H9 (cell line): ENCODE measurements around the gene AMIGO3. TPM values are rescaled to one million over a fixed set of nuclear protein-coding genes. Genes with fewer than 3 reads are reported as not detected.

Experiments
- DNase-seq: peaks from one replicate; pipeline ENCODE4 v3.0.0-alpha.2; 2017
- H2AFZ ChIP-seq: one replicate; pipeline ENCODE4 v1.6.1; 2013; ENCODE audit warnings: mild to moderate bottlenecking, low read length, control low read depth, moderate library complexity
- H2AK5ac ChIP-seq: 2 replicates; pipeline ENCODE4 v1.6.1; 2013; ENCODE audit warnings: low read length, control low read depth, mixed read lengths; ENCODE audit not compliant: insufficient read length
- H2BK120ac ChIP-seq: one replicate; pipeline ENCODE4 v1.6.1; 2013; ENCODE audit warnings: low read depth, mild to moderate bottlenecking, low read length, control low read depth, inconsistent platforms; ENCODE audit not compliant: poor library complexity, severe bottlenecking
- H2BK12ac ChIP-seq: 2 replicates; pipeline ENCODE4 v1.6.1; 2013; ENCODE audit warnings: low read length, control low read depth, mixed read lengths, low read depth; ENCODE audit not compliant: insufficient read length
- H2BK15ac ChIP-seq: 2 replicates; pipeline ENCODE4 v1.6.1; 2013; ENCODE audit warnings: low read depth, low read length, control low read depth
- H2BK20ac ChIP-seq: one replicate; pipeline ENCODE4 v1.6.1; 2013; ENCODE audit warnings: low read depth, mild to moderate bottlenecking, low read length, control low read depth, inconsistent platforms; ENCODE audit not compliant: poor library complexity, severe bottlenecking
- H2BK5ac ChIP-seq: 2 replicates; pipeline ENCODE4 v1.6.1; 2013; ENCODE audit warnings: low read length, control low read depth, mixed read lengths; ENCODE audit not compliant: insufficient read length
- H3K14ac ChIP-seq: 2 replicates; pipeline ENCODE4 v1.6.1; 2013; ENCODE audit warnings: low read length, control low read depth; ENCODE audit not compliant: insufficient read depth
- H3K18ac ChIP-seq: 2 replicates; pipeline ENCODE4 v1.6.1; 2013; ENCODE audit warnings: low read depth, mild to moderate bottlenecking, mixed read lengths, low read length, control low read depth; ENCODE audit not compliant: insufficient read length
- H3K23ac ChIP-seq: 2 replicates; pipeline ENCODE4 v1.6.1; 2013; ENCODE audit warnings: low read length, control low read depth, mixed read lengths, low read depth; ENCODE audit not compliant: insufficient read length
- H3K23me2 ChIP-seq: 2 replicates; pipeline ENCODE4 v1.6.1; 2013; ENCODE audit warnings: low read depth, mild to moderate bottlenecking, mixed read lengths, low read length, control low read depth; ENCODE audit not compliant: insufficient read length, poor library complexity, severe bottlenecking
- H3K27ac ChIP-seq: 2 replicates; pipeline ENCODE4 v1.5.1; 2013; ENCODE audit warnings: low read length, control low read depth, mixed read lengths, low read depth; ENCODE audit not compliant: insufficient read length
- H3K27me3 ChIP-seq: 2 replicates; pipeline ENCODE4 v1.6.1; 2013; ENCODE audit warnings: low read length, control low read depth, inconsistent platforms; ENCODE audit not compliant: insufficient read depth
- H3K4ac ChIP-seq: 2 replicates; pipeline ENCODE4 v1.6.1; 2013; ENCODE audit warnings: low read depth, mild to moderate bottlenecking, control low read depth, inconsistent platforms, low read length, moderate library complexity
- H3K4me1 ChIP-seq: 2 replicates; pipeline ENCODE4 v1.6.1; 2013; ENCODE audit warnings: low read length, control low read depth, inconsistent platforms; ENCODE audit not compliant: insufficient read depth
- H3K4me2 ChIP-seq: 2 replicates; pipeline ENCODE4 v1.6.1; 2013; ENCODE audit warnings: low read length, control low read depth, mixed read lengths; ENCODE audit not compliant: insufficient read length, insufficient read depth
- H3K56ac ChIP-seq: 2 replicates; pipeline ENCODE4 v1.6.1; 2013; ENCODE audit warnings: low read depth, mild to moderate bottlenecking, mixed read lengths, low read length, control low read depth; ENCODE audit not compliant: insufficient read length
- H3K79me1 ChIP-seq: 2 replicates; pipeline ENCODE4 v1.6.1; 2013; ENCODE audit warnings: low read depth, mild to moderate bottlenecking, moderate library complexity, low read length, control low read depth, inconsistent platforms; ENCODE audit not compliant: insufficient read depth, poor library complexity, severe bottlenecking
- H3K79me2 ChIP-seq: 2 replicates; pipeline ENCODE4 v1.6.1; 2013; ENCODE audit warnings: low read length, control low read depth, inconsistent platforms; ENCODE audit not compliant: insufficient read depth
- H3K9ac ChIP-seq: 2 replicates; pipeline ENCODE4 v1.6.1; 2013; ENCODE audit warnings: low read length, control low read depth, mixed read lengths; ENCODE audit not compliant: insufficient read length; ENCODE audit errors: extremely low read depth
- H3K9me3 ChIP-seq: one replicate; pipeline ENCODE4 v1.6.1; 2013; ENCODE audit warnings: low read depth, low read length, inconsistent platforms; ENCODE audit not compliant: control insufficient read depth
- H3T11ph ChIP-seq: one replicate; pipeline ENCODE4 v1.6.1; 2013; ENCODE audit warnings: mild to moderate bottlenecking, low read length, control low read depth, inconsistent platforms
- H4K20me1 ChIP-seq: one replicate; pipeline ENCODE4 v1.6.1; 2013; ENCODE audit not compliant: control insufficient read depth, insufficient read length, insufficient read depth
- H4K5ac ChIP-seq: 2 replicates; pipeline ENCODE4 v1.6.1; 2013; ENCODE audit warnings: low read depth, mild to moderate bottlenecking, mixed read lengths, low read length, control low read depth; ENCODE audit not compliant: insufficient read length
- H4K8ac ChIP-seq: replicated peaks from 2 replicates; pipeline ENCODE4 v1.6.1; 2013; ENCODE audit warnings: low read length, control low read depth, mixed read lengths, low read depth; ENCODE audit not compliant: insufficient read length
- H4K91ac ChIP-seq: 2 replicates; pipeline ENCODE4 v1.6.1; 2013; ENCODE audit warnings: low read depth, mild to moderate bottlenecking, moderate library complexity, mixed read lengths, low read length, control low read depth; ENCODE audit not compliant: insufficient read length
- H3K27ac Mint-ChIP-seq, 3 experiments: 2 replicates in 2 of 3; 3 replicates in 1 of 3; pipeline ENCODE4 v1.8.0; 2020 to 2021; ENCODE audit warnings: mixed read lengths in 3 of 3, mild to moderate bottlenecking in 1 of 3, moderate library complexity in 1 of 3
- H3K27me3 Mint-ChIP-seq: 2 replicates; pipeline ENCODE4 v1.8.0; 2021; ENCODE audit warnings: low read depth, mild to moderate bottlenecking, moderate library complexity, mixed read lengths
- H3K36me3 Mint-ChIP-seq, 3 experiments: 2 replicates in 2 of 3; 3 replicates in 1 of 3; pipeline ENCODE4 v1.8.0; 2020 to 2021; ENCODE audit warnings: low read depth in 3 of 3, mixed read lengths in 3 of 3; ENCODE audit not compliant: insufficient read depth in 1 of 3
- H3K4me1 Mint-ChIP-seq, 2 experiments: 2 replicates each; pipeline ENCODE4 v1.8.0; 2020; ENCODE audit warnings: mixed read lengths in 2 of 2
- H3K4me3 Mint-ChIP-seq, 2 experiments: 2 replicates in 1 of 2; 3 replicates in 1 of 2; pipeline ENCODE4 v1.8.0; 2020 to 2021; ENCODE audit warnings: mild to moderate bottlenecking in 2 of 2, mixed read lengths in 2 of 2, moderate library complexity in 1 of 2
- H3K9me3 Mint-ChIP-seq, 2 experiments: 2 replicates in 1 of 2; 3 replicates in 1 of 2; pipeline ENCODE4 v1.8.0; 2020; ENCODE audit warnings: mild to moderate bottlenecking in 2 of 2, mixed read lengths in 2 of 2, moderate library complexity in 1 of 2
- CTCF ChIP-seq: fragments of 200-600 bp; sonication (generic); conservative IDR thresholded peaks from 3 replicates; pipeline ENCODE4 v1.8.0; 2021; ENCODE audit warnings: antibody characterized with exemption, mild to moderate bottlenecking
- WGBS: extraction: QIAGEN DNeasy Blood & Tissue Kit; methylation state at CpG from one replicate; pipeline ENCODE4 v1.1.7; 2013; ENCODE audit warnings: missing lambda C conversion rate, low lambda C conversion rate, mixed read lengths; ENCODE audit not compliant: insufficient read length; ENCODE audit errors: extremely low coverage; 5-methylcytosine and 5-hydroxymethylcytosine counted together
- total RNA-seq: library from RNA; stranded (reverse); gene quantifications from 2 replicates; pipeline ENCODE4 v1.2.1, GENCODE V29; 2021

AMIGO3 gene
- total RNA-seq, 1 experiment from 2014 or later = 3.8 TPM

- TF ChIP-seq CTCF = no peak
- Histone ChIP-seq H3K23me2 (no peaks in the 10 kb centered on the region), H3K79me1 (no peaks in the 10 kb centered on the region), H3K23ac (no peak overlapping the region), H3K4me1 (no peaks in the 10 kb centered on the region), H3T11ph (no peak overlapping the region), H2BK20ac (no peak overlapping the region), H4K8ac (no peak overlapping the region), H2AFZ (no peak overlapping the region), H3K56ac (no peak overlapping the region), H3K4me2 (no peak overlapping the region), H3K9me3 (no peaks in the 10 kb centered on the region), H3K27ac (no peak overlapping the region), H3K14ac (no peak overlapping the region), H2BK120ac (no peak overlapping the region), H4K5ac (no peak overlapping the region), H4K20me1 (no peaks in the 10 kb centered on the region), H2BK12ac (no peak overlapping the region), H3K79me2 (0 out of 2 replicates have a peak, but pooled peaks cover 2% of the 10 kb centered on the region), H2BK5ac (no peak overlapping the region), H2AK5ac (no peak overlapping the region), H3K18ac (no peak overlapping the region), H4K91ac (no peak overlapping the region), H3K9ac (no peak overlapping the region), H2BK15ac (no peak overlapping the region), H3K4ac (no peak overlapping the region), H3K27me3 (no peaks in the 10 kb centered on the region; the same call in 1 of the 2 replicates)
- no peaks in the 10 kb centered on the region for H3K27me3 Mint-ChIP-seq
- no peak overlapping the region; a peak in 1 of 7 replicates for H3K27ac Mint-ChIP-seq
- no peak overlapping the region for H3K4me3 Mint-ChIP-seq
- WGBS = no CpG with 5 or more reads among the region's 1 CpG
- H3K4me1 Mint-ChIP-seq = no peaks in the 10 kb centered on the region
- peaks cover 24 to 59% (median 59%) of the 10 kb centered on the region in 3 experiments; a peak in 6 of 7 replicates for H3K36me3 Mint-ChIP-seq
- DNase-seq = no peak
- no peaks in the 10 kb centered on the region; a peak in 1 of 5 replicates for H3K9me3 Mint-ChIP-seq
Measured at GRCh38 chr3:49733551-49733950, 14.1 kb upstream of the AMIGO3 start.
